Glutamatergic neuron (in vitro differentiated cells): ENCODE data around the gene TOGARAM1. TPM values are rescaled to one million over a fixed set of nuclear protein-coding genes. Genes with fewer than 3 reads are reported as not detected.

Source experiments
- DNase-seq: peaks from one replicate; pipeline ENCODE4 v3.0.0; 2022
- H3K27ac Mint-ChIP-seq: one replicate; pipeline ENCODE4 v1.8.0; 2020; ENCODE audit warnings: mild to moderate bottlenecking, mixed read lengths, inconsistent platforms; ENCODE audit not compliant: unreplicated experiment
- H3K27me3 Mint-ChIP-seq: one replicate; pipeline ENCODE4 v1.8.0; 2020; ENCODE audit warnings: mild to moderate bottlenecking, moderate library complexity, mixed read lengths, inconsistent platforms; ENCODE audit not compliant: unreplicated experiment
- H3K36me3 Mint-ChIP-seq: one replicate; pipeline ENCODE4 v1.8.0; 2020; ENCODE audit warnings: mild to moderate bottlenecking, mixed read lengths, inconsistent platforms; ENCODE audit not compliant: unreplicated experiment
- H3K4me1 Mint-ChIP-seq: one replicate; pipeline ENCODE4 v1.8.0; 2020; ENCODE audit warnings: mild to moderate bottlenecking, low read depth, mixed read lengths, inconsistent platforms; ENCODE audit not compliant: unreplicated experiment
- H3K4me3 Mint-ChIP-seq: one replicate; pipeline ENCODE4 v1.8.0; 2020; ENCODE audit warnings: mild to moderate bottlenecking, mixed read lengths, inconsistent platforms; ENCODE audit not compliant: unreplicated experiment
- H3K9me3 Mint-ChIP-seq: one replicate; pipeline ENCODE4 v1.8.0; 2020; ENCODE audit warnings: mild to moderate bottlenecking, moderate library complexity, mixed read lengths, inconsistent platforms; ENCODE audit not compliant: unreplicated experiment
- CTCF ChIP-seq: fragments of 200-600 bp; sonication (generic); IDR thresholded peaks from one replicate; pipeline ENCODE4 v1.5.0; 2021; ENCODE audit not compliant: partially characterized antibody, unreplicated experiment
- total RNA-seq: library from RNA; stranded (reverse); fragmentation: NEBNext Ultra II Directional; extraction: Animal tissue kit (Norgen Biotek cat#: 25700); gene quantifications from one replicate; pipeline ENCODE4 v1.2.1, GENCODE V29; 2021; ENCODE audit not compliant: unreplicated experiment

Gene TOGARAM1
- total RNA-seq, 1 donor from 2014 or later = 16.7 TPM

- Mint-ChIP-seq H3K9me3 (peaks cover 8% of the 10 kb centered on the region), H3K4me1 (peaks cover 29% of the 10 kb centered on the region), H3K27me3 (no peaks in the 10 kb centered on the region), H3K4me3 (no peak overlapping the region), H3K27ac (no peak overlapping the region), H3K36me3 (no peaks in the 10 kb centered on the region)
- no peak for TF ChIP-seq CTCF
- peak; percentile 48 for DNase-seq
These were observed 499 bp downstream of the TOGARAM1 start for GRCh38 chr14:44962334-44963043.

GRCh38 chr14:44963044-44963528 is 1.1 kb downstream of the TOGARAM1 start:
- H3K9me3 Mint-ChIP-seq = peaks cover 8% of the 10 kb centered on the region
- no peak for DNase-seq
- peaks cover 30% of the 10 kb centered on the region for H3K4me1 Mint-ChIP-seq
- H3K4me3 Mint-ChIP-seq = no peak overlapping the region
- H3K27me3 Mint-ChIP-seq = no peaks in the 10 kb centered on the region
- TF ChIP-seq CTCF = no peak
- H3K27ac Mint-ChIP-seq = no peak overlapping the region
- H3K36me3 Mint-ChIP-seq = no peaks in the 10 kb centered on the region

GRCh38 chr14:44963775-44964380 is 1.9 kb downstream of the TOGARAM1 start:
- peaks cover 30% of the 10 kb centered on the region for H3K4me1 Mint-ChIP-seq
- no peaks in the 10 kb centered on the region for H3K27me3 Mint-ChIP-seq
- TF ChIP-seq CTCF = no peak
- no peak overlapping the region for H3K4me3 Mint-ChIP-seq
- no peaks in the 10 kb centered on the region for H3K36me3 Mint-ChIP-seq
- peaks cover 8% of the 10 kb centered on the region for H3K9me3 Mint-ChIP-seq
- H3K27ac Mint-ChIP-seq = peak overlapping the region; percentile 56
- no peak for DNase-seq

GRCh38 chr14:44966601-44967336 is 4.8 kb downstream of the TOGARAM1 start:
- H3K9me3 Mint-ChIP-seq = peaks cover 8% of the 10 kb centered on the region
- H3K27ac Mint-ChIP-seq = no peak overlapping the region
- peaks cover 31% of the 10 kb centered on the region for H3K4me1 Mint-ChIP-seq
- TF ChIP-seq CTCF = no peak
- no peaks in the 10 kb centered on the region for H3K27me3 Mint-ChIP-seq
- peak overlapping the region; percentile 85 for H3K4me3 Mint-ChIP-seq
- peaks cover 16% of the 10 kb centered on the region for H3K36me3 Mint-ChIP-seq
- no peak for DNase-seq

GRCh38 chr14:44968714-44969113 is 6.7 kb downstream of the TOGARAM1 start:
- Mint-ChIP-seq H3K27me3 (no peaks in the 10 kb centered on the region), H3K27ac (no peak overlapping the region), H3K4me1 (peaks cover 27% of the 10 kb centered on the region), H3K36me3 (peaks cover 16% of the 10 kb centered on the region), H3K9me3 (no peaks in the 10 kb centered on the region), H3K4me3 (peak overlapping the region; percentile 77)
- TF ChIP-seq CTCF = no peak
- no peak for DNase-seq
